GM19438 (cell line): Measurements from ENCODE around the gene TPST1.
"Not testable (repeated sequence)": the region's sequence is repeated elsewhere in the genome, so short reads cannot be mapped to it uniquely, and the experiment has no call there.

Source experiments
- ATAC-seq: cut with Tn5 transposase; IDR thresholded peaks from one replicate; pipeline ENCODE4 v1.9.1; 2021; ENCODE audit warnings: low read depth; ENCODE audit not compliant: unreplicated experiment

The TPST1 gene

GRCh38 chr7:66374141-66374840 is 169.2 kb downstream of the TPST1 start:
- ATAC-seq: not testable (repeated sequence)

DNA sequence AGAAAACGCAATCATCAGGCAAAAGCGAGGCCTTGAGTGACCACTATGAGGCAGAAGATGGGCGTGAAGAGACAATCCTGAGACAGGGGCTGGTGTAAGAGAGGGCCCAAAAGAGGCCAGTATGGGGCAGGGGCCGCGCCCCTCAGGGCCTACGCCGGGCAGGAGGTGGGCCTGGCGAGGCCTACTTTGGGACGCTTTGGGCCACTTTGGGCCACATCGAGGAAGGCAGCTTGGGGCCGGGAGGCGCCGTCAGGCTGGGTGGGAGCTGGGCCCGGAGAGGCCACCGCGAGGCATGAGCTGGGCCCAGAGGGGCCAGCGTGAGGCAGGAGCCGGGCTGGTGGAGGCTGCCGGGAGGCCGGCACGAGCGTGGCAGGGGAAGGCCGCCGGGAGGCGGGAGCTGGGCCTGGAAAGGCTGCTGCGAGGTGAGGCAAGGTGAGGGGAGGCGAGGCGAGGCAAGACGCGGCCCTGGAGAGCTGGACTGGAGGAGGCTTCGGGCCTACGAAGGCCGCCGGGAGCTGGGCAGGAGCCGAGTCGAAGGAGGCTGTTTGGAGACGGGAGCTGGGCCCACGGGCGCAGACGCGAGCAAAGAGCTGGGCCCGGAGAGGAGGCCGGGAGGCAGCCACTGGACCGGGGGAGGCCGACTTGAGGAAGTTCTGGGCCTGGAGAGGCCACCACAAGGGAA is 171.3 kb downstream of the TPST1 start:
- ATAC-seq: no peak

- no peak for ATAC-seq
Measured at GRCh38 chr7:66377045-66377444, 171.9 kb downstream of the TPST1 start.

GRCh38 chr7:66377714-66378113 is 172.6 kb downstream of the TPST1 start:
- no peak for ATAC-seq

- no peak for ATAC-seq
Measured at GRCh38 chr7:66379542-66380160, 174.5 kb downstream of the TPST1 start.

DNA sequence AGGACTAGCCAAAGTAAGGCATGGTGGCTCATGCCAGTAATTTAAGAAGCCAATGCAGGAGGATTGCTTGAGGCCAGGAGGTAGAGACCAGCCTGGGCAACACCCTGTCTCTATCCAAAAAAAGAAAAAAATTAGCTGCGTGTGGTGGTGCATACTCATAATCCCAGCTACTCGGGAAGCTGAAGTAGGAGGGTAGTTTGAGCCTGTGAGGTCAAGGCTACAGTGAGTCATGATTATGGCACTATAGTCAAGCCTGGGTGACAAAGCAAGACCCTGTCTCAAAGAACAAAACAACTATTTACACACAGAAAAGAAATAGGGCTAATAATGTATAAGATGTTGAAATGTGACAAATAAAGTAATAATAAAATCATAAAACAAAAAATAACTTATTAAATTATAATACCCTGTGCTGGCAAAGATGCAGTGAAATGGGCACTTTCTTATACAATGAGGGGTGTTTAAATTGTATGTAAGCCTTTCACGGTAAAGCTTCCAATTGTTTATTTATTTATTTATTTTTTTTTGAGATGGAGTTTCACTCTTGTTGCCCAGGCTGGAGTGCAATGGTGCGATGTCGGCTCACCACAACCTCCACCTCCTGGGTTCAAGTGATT is 175.2 kb downstream of the TPST1 start:
- no peak for ATAC-seq

- ATAC-seq: not testable (repeated sequence)
Measured at GRCh38 chr7:66382182-66382923, 177.2 kb downstream of the TPST1 start.

GRCh38 chr7:66385191-66385905 is 180.2 kb downstream of the TPST1 start:
- ATAC-seq: not testable (repeated sequence)

GRCh38 chr7:66395128-66395571 is 190.0 kb downstream of the TPST1 start:
- not testable (repeated sequence) for ATAC-seq

DNA sequence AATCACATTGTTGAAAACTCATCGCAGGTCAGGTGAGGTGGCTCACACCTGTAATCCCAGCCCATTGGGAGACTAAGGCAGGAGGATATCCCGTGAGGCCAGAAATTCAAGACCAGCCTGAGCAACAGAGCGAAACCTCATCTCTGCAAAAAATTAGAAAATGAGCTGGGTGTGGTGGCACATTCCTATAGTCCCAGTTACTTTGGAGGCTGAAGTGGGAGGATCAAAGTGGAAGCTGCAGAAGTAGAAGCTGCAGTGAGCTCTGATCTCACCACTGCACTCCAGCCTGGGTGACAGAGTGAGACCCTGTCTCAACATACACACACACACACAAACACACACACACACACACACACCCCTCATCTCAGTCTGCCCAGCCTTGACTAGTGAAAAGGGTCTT is 190.9 kb downstream of the TPST1 start:
- not testable (repeated sequence) for ATAC-seq

GRCh38 chr7:66398841-66399240 is 193.7 kb downstream of the TPST1 start:
- ATAC-seq: not testable (repeated sequence)

DNA sequence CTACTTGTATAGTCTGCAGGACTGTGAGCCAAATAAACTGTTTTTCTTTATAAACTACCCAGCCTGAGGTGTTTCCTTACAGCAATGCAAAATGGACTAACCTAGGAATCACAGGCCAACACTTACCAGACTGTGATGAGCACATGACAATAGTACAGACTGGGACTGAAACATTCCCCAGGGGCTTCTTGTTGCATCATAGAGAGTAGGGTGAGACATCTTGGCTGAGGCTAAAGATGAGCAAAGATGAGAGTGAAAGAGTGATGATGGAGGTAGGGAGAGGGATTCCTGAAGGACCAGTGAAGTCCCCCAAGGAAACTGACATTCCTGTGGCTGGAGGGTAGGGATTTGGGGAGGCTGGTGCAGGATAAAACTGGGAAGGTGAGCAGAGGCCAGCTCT is 194.4 kb downstream of the TPST1 start:
- ATAC-seq: no peak

GRCh38 chr7:66400400-66400799 is 195.3 kb downstream of the TPST1 start:
- ATAC-seq: no peak

GRCh38 chr7:66401126-66401525 is 196.0 kb downstream of the TPST1 start:
- ATAC-seq: not testable (repeated sequence)

DNA sequence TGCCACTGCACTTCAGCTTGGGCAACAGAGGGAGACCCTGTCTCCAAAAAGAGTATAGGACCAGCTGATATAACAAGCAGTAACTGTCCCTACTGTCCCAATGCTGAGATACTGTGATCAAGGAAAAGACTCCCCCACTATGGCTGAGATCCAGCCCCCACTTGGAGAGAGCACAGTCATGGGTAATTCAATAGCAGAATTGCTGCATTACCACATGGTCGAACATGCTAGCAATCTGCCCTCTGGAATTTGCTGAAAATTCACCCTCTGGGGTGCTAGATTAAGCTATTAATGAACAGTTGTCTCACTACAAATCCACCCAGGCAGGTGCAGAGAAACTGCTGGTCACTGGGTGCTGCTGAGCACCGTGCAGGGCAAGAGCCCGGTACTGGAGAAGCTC is 196.8 kb downstream of the TPST1 start:
- not testable (repeated sequence) for ATAC-seq

GRCh38 chr7:66403564-66403963 is 198.4 kb downstream of the TPST1 start:
- no peak for ATAC-seq

GRCh38 chr7:66409493-66409892 is 204.4 kb downstream of the TPST1 start:
- no peak for ATAC-seq
